A673 (cell line): ENCODE measurements around the gene CHST15.

Experiments
- EZH2 ChIP-seq: fragments of 200-600 bp; sonication (generic); IDR thresholded peaks from 2 replicates; pipeline ENCODE4 v1.6.1; 2017; ENCODE audit warnings: borderline replicate concordance, low read depth, mild to moderate bottlenecking, mixed read lengths, antibody characterized with exemption, low read length; ENCODE audit not compliant: poor library complexity, severe bottlenecking
- TF ChIP-seq, protein P1 (sequence below): fragments of 300-800, 200-600 bp; sonication (generic); conservative IDR thresholded peaks from 2 replicates; pipeline ENCODE4 v1.5.1; 2017; ENCODE audit warnings: low read depth, mild to moderate bottlenecking, antibody characterized with exemption, low read length, moderate library complexity, mixed read lengths

DNA sequence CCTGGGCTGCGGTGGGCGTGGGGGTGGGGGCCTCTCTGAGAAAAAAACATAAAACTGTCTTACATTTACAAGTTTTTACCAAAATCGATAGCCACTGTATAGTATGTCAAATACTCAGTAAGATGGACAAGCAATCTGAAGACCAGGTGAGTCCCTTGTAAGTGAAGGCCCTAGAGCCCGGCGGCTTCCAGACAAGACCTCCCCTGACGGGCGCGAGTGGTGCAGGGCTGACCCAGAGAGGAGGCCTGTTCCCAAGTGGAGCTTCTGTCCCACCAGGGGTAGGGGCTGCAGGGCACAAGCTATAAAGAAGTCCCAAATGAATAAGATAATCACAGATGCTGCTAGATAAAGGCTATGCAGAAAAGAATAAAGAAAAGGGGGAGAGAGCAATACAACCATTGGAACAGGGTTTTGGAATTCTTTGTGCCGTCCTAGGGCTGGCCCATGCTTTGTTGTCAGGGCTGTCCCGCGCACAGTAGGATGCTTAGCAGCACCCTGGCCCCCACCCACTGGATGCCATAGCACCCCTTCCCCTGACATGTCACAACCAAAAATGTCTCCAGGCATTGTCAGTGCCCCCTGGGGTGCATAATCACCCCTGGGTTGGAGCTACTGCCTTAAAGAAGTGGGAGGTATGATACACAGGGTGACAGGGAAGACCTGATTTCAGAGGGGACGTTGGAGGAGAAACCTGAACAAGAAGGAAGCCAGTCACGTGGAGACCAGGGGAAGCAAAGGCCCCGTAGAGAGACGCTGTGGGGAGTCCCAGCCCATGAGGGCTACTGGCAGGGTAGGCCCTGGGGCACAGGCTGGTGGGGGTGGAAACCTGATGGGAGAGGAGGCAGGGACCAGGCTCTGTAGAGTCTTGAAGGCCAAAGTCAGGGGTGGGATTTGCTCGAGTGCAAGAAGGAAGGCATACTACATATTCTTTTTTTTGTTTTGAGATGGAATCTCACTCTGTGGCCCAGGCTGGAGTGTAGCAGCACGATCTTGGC, 43.1 kb downstream of the CHST15 start:
- no peak for TF ChIP-seq EZH2
- TF ChIP-seq, protein P1, sequence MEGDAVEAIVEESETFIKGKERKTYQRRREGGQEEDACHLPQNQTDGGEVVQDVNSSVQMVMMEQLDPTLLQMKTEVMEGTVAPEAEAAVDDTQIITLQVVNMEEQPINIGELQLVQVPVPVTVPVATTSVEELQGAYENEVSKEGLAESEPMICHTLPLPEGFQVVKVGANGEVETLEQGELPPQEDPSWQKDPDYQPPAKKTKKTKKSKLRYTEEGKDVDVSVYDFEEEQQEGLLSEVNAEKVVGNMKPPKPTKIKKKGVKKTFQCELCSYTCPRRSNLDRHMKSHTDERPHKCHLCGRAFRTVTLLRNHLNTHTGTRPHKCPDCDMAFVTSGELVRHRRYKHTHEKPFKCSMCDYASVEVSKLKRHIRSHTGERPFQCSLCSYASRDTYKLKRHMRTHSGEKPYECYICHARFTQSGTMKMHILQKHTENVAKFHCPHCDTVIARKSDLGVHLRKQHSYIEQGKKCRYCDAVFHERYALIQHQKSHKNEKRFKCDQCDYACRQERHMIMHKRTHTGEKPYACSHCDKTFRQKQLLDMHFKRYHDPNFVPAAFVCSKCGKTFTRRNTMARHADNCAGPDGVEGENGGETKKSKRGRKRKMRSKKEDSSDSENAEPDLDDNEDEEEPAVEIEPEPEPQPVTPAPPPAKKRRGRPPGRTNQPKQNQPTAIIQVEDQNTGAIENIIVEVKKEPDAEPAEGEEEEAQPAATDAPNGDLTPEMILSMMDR: no peak
